ENCODE measurements around the gene FAM193A.

DNA sequence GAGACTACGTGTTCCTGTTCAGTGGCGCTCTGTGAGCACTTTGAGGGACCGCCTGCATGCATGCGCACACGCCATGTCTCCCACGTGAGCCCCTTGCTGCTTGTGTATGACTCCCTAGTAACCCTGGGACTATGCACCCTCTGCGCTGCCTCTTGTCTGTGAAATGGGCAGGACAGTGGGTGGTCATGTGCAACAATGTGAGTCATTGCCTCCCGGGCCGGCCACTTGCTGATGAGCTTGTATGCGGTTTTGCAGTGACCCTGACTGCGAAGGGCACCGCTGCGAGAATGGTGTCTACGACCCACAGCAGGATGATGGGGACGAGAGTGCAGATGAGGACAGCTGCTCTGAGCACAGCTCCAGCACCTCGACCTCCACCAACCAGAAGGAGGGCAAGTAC is 158.2 kb downstream of the FAM193A start:
- TF ChIP-seq, protein P1, sequence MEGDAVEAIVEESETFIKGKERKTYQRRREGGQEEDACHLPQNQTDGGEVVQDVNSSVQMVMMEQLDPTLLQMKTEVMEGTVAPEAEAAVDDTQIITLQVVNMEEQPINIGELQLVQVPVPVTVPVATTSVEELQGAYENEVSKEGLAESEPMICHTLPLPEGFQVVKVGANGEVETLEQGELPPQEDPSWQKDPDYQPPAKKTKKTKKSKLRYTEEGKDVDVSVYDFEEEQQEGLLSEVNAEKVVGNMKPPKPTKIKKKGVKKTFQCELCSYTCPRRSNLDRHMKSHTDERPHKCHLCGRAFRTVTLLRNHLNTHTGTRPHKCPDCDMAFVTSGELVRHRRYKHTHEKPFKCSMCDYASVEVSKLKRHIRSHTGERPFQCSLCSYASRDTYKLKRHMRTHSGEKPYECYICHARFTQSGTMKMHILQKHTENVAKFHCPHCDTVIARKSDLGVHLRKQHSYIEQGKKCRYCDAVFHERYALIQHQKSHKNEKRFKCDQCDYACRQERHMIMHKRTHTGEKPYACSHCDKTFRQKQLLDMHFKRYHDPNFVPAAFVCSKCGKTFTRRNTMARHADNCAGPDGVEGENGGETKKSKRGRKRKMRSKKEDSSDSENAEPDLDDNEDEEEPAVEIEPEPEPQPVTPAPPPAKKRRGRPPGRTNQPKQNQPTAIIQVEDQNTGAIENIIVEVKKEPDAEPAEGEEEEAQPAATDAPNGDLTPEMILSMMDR (conservative IDR thresholded peaks at IDR 0.05; ENCODE audit: low read depth, low read length) = no peak
- TF ChIP-seq EZH2 (IDR thresholded peaks at IDR 0.05; ENCODE audit: low read length, unreplicated experiment) = no peak
